HG03571 (cell line): ENCODE measurements around the gene MPDU1.

Experiments used
- ATAC-seq: cut with Tn5 transposase; IDR thresholded peaks from one replicate; pipeline ENCODE4 v1.9.1; 2021; ENCODE audit not compliant: unreplicated experiment

The MPDU1 gene

GRCh38 chr17:7583253-7584109 is at the start of gene MPDU1:
TSS of gene MPDU1 (plus strand) at chr17:7583852. CDS start at chr17:7583863, 11 bp downstream.
- ATAC-seq: peak; percentile 48

DNA sequence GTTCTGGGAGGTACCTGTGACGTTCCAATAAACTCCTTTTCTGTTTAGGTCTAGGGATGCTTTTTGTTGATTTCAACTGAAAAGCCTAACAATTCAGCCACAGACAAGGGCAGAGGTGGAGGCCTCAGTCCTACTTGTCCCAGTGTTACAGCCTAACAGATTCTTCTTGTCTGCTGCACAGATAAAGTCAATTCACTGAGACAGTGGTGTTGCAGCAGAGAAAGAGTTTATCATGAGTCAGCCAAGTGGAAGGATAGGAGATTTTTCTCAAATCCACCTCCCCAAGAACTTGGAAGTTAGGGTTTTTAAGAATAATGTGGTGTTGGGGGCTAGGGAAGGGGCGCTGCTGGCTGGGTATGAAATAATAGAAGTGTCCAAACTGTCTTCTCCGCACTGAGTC is 45.6 kb upstream of the MPDU1 start:
- ATAC-seq: no peak

DNA sequence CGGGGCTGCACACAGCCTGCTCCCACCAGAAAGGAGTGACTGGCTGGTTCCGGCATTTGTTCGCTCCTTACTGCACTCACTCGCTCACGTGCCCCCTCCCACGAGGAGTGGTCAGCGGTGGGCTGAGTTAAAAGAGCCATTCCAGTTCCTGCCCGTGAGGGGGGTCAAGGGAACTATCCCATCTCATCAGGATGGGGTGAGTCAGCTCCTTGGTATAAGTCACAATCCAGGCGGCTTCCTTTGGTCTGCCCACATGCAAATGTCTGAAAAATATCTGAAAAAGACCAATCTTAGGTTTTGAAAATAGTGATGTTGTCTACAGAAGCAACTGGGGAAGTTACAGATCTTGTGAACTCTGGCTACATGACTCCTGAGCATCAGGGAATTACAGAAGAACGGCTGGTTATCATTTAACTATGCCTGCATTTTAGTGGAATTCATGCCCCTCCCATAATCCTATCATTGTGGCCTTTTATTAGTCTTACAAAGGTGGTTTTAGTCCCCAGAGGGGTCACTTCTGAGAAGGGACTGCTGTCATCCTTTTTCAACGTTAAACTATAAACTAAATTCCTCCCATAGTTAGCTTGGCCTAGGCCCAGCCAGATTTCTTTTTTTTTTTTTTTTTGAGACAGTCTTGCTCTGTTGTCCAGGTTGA is 44.6 kb upstream of the MPDU1 start:
- ATAC-seq: no peak

DNA sequence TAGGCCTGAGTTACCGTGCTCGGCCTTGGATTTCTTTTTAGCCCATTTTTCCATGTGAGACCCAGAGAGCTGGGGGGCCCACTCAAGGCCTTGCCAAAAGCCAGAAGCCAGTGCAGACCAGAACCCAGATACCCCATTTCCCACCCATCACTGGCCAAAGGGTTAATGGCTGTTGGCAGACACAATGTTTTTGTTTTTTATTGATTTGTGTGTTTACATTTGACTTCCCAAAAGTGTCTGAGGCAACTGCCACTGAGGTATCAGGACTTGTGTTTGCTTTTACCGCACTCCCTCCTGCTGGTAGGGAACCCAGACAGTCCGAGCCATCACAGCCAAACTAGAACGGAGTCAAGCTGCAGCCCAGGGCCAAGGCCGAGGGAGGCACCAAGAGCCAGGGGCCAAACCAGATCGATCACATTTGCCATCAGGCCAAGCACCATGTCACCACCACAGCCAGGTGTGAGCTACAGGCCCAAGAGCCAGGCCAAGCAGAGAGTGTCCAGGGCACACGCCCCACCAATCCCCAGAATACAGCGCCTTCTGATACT is 42.5 kb upstream of the MPDU1 start:
- no peak for ATAC-seq

GRCh38 chr17:7544911-7545310 is 38.7 kb upstream of the MPDU1 start:
- ATAC-seq: no peak

DNA sequence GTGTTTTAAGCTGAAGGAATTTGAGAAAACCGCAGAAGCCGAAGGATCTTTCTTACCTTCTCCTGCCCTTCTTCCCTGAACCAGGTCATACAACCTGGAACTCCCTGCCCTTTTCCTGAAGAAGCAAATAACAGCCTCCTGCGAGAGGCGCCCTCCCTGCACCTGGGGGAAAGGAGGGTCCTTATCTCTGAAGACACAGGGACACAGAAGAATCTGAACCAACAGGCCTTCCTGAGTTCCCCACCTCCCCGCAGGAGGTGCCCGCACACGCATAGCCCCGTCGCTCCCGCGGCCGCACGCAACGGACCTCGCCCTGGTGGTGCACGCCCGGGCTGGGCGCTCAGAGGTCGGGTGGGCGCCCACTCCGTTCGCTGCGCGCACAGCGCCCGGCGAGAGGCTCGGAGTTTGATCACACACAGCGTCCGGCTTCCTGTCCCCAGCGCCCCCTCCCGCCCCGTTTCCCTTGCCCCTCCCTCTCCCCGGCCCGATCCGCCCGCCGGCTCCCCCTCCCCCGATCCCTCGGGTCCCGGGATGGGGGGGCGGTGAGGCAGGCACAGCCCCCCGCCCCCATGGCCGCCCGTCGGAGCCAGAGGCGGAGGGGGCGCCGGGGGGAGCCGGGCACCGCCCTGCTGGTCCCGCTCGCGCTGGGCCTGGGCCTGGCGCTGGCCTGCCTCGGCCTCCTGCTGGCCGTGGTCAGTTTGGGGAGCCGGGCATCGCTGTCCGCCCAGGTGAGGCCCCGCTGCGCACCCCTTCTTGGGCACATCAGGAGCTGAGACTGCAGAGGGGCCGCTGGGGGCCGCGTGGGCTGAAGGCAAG is 34.9 kb upstream of the MPDU1 start, which contains the start of gene TNFSF12:
TNFSF12 (plus strand) TSS at position 474 of the 816 bp plus-strand sequence; CDS start at position 570, 96 bp downstream.
- no peak for ATAC-seq

DNA sequence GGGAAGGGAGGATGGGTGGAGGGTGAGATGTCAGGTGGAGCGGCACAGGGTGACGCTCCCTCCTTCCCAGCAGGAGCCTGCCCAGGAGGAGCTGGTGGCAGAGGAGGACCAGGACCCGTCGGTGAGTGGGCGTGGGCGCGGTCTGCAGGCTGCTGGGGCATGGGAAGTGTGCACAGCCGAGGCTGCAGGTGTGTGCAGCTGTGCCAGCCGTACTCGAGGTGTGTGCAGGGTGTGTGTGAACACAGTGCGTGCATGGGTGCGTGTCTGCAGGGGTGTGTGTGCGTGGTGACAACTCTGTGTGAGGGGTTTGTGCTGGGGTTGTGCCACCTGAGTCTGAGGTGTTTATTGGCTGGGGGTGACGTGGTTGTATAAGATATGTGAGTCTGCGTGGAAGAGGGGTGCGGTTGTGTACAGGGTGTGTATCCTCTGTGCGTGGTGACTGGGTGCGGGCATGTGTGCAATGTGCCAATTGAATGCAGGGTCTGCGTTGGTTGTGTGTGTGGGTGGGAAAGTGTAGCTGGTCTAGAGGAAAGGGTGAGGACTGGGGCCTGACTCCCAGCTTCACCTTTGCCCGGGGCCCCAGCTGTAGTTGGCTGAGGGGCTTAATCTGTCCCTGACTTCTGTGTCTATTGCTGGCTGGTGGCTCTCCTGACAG is 34.1 kb upstream of the MPDU1 start:
- no peak for ATAC-seq

GRCh38 chr17:7550344-7550743 is 33.3 kb upstream of the MPDU1 start:
- no peak for ATAC-seq

GRCh38 chr17:7551396-7551795 is 32.3 kb upstream of the MPDU1 start:
- no peak for ATAC-seq

DNA sequence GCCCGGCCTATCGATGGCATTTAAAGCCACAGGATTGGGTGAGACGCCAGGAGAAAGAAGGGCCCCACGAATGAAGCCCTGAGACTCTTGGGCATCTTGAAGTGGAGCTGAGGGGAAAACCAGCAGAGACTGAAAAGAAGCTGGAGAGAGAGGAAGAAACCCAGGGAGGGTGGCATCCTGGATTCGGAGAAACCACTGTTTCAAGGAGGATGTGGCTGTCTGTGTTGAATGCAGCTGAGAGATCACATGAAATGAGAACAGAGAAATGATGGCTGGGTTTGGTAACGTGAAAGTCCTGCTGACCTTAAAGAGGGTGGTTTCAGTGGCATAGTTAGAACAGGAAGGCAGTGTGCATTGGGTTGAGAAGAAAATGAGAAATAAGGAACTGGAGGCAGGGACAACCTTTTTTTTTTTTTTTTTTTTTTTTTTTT is 31.0 kb upstream of the MPDU1 start:
- no peak for ATAC-seq

DNA sequence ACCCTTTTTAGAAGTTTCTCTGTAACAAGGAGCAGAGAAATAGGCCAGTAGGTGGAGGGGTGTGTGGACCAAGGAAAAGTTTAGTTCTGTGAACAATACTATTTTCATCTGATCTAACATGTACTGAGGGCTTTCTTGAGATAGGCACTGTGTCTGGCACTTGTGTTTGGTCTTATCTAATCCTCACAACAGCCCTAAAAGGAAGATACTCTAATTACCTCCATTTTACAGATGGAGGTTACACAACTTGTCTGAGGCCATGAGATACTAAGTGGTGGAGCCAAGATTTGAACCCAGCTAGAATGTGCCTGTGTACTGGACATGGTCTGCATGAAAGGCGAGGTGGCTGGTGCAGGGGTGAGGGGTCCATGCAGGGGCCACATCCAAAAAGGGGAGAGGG is 30.3 kb upstream of the MPDU1 start:
- ATAC-seq: no peak

DNA sequence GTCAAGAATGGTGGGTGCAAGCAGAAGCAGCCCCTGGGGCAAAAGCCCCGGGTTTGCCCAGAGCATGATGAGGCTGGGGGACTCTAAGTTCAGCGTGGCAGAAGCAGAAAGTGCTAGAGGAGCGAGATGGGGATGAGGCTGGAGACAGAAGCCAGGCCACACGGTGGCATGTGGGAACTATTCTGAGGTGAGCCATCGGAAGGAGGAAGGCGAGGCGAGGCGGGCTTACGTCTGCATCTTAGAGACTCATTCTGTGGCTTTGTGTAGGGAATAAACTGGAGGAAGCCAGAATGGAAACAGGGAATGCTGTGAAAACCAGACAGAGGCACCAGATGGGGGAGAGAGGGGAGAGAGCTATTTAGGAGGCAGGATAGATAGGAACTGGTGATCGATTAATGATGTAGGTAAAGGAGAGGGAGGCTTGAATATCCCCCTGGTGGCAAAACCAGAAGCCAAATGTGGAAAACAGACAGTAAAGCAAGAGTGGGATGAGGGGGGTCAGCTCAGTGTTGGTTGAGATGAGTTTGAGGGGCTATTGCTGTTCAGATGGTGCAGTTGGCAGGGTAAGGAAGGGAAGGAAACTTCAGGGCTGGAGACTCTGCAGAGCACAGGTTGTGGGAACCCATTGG is 28.2 kb upstream of the MPDU1 start:
- ATAC-seq: no peak

DNA sequence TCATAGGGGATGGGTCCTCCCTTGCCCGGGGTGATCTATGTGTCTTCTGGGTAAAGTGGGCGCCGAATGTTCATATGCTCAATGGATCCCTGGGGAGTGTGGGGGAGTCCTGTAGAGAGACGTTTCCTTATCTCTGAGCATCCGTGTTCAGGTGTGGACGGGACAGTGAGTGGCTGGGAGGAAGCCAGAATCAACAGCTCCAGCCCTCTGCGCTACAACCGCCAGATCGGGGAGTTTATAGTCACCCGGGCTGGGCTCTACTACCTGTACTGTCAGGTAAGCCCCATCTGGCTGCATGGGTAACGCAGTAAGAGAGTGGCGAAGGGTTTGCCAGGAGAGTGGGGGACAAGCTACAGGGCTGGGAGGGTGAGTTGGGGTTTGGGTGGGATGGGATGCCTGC is 27.0 kb upstream of the MPDU1 start:
- ATAC-seq: no peak

DNA sequence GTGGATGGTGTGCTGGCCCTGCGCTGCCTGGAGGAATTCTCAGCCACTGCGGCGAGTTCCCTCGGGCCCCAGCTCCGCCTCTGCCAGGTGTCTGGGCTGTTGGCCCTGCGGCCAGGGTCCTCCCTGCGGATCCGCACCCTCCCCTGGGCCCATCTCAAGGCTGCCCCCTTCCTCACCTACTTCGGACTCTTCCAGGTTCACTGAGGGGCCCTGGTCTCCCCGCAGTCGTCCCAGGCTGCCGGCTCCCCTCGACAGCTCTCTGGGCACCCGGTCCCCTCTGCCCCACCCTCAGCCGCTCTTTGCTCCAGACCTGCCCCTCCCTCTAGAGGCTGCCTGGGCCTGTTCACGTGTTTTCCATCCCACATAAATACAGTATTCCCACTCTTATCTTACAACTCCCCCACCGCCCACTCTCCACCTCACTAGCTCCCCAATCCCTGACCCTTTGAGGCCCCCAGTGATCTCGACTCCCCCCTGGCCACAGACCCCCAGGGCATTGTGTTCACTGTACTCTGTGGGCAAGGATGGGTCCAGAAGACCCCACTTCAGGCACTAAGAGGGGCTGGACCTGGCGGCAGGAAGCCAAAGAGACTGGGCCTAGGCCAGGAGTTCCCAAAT is 26.4 kb upstream of the MPDU1 start:
- ATAC-seq: no peak

GRCh38 chr17:7557775-7558543 is 25.7 kb upstream of the MPDU1 start:
- no peak for ATAC-seq

DNA sequence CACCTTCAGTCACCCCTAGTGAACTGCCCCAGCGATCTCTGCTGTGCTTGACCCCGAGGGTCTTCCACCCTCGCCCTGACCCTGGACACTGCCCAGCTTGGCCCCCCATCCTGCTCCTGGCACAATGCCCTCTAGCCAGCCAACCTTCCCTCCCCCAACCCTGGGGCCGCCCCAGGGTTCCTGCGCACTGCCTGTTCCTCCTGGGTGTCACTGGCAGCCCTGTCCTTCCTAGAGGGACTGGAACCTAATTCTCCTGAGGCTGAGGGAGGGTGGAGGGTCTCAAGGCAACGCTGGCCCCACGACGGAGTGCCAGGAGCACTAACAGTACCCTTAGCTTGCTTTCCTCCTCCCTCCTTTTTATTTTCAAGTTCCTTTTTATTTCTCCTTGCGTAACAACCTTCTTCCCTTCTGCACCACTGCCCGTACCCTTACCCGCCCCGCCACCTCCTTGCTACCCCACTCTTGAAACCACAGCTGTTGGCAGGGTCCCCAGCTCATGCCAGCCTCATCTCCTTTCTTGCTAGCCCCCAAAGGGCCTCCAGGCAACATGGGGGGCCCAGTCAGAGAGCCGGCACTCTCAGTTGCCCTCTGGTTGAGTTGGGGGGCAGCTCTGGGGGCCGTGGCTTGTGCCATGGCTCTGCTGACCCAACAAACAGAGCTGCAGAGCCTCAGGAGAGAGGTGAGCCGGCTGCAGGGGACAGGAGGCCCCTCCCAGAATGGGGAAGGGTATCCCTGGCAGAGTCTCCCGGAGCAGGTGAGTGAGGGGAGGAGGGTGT is 24.9 kb upstream of the MPDU1 start, which contains the start of gene TNFSF13:
TNFSF13 (plus strand) TSS at position 207 of the 776 bp plus-strand sequence; CDS start at position 497, 290 bp downstream.
- no peak for ATAC-seq

DNA sequence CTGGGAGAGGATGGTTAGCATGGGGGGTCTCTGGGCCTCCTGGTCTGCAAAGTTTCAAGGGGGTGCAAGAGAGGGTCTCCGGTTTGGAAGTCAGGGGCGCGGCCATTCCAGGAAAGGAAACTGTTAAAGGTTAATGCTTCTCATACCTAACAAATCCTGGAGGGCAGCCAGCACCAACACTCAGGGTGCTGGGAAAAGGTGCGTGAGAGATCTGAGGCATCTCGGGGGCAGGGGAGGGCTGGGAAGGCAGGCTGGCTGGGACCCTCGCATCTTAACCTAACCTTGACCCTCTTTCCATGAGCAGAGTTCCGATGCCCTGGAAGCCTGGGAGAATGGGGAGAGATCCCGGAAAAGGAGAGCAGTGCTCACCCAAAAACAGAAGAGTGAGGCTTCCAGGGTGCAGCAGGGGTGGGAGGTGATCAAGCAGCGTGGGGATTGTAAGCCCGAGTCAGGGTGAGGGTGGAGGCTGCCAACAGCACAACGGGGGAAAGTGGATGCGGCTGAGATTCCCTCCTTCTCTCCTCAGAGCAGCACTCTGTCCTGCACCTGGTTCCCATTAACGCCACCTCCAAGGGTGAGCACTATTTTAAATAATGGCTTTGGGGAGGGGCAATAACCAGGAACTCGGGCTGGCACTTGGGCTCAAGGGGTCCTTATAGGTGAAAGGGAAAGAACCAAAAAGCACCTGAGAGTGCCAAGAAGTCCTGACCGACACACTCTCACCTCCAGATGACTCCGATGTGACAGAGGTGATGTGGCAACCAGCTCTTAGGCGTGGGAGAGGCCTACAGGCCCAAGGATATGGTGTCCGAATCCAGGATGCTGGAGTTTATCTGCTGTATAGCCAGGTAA is 24.1 kb upstream of the MPDU1 start:
- ATAC-seq: no peak
